Measurements from ENCODE around the gene POU3F2.

Gene POU3F2

DNA sequence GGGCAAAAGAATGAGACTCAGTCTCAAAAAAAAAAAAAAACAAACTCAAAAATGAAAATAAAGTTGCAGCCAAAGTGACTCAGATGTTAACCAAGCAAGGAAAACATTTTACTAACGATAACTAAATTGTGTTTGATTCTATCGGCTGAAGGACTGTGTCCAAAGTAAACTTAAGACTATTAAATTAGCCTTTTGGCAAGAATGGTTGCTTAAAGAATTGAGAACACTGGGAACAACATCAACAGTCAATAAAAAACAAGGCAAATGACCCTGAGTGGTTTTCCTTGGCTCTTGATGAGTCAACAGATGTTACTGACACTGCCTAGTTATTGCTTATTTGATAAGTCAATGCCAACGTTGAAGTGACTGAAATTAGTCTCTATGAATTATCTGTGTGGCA, 36.7 kb downstream of the POU3F2 start:
- H3K27me3 ChIP-seq (ENCODE audit: control insufficient read depth, insufficient read depth, low read length): no peaks in the 10 kb centered on the region
- H3K4me3 ChIP-seq (ENCODE audit: low read length): no peak overlapping the region
- no peaks in the 10 kb centered on the region for H3K36me3 ChIP-seq (ENCODE audit: control insufficient read depth, insufficient read depth, low read length)
- no peaks in the 10 kb centered on the region for H3K4me1 ChIP-seq (ENCODE audit: control insufficient read depth, insufficient read depth, low read length)
- H3K9me3 ChIP-seq (ENCODE audit: control insufficient read depth, low read length): no peaks in the 10 kb centered on the region
- no peak overlapping the region for H3K9ac ChIP-seq (ENCODE audit: low read length)

DNA sequence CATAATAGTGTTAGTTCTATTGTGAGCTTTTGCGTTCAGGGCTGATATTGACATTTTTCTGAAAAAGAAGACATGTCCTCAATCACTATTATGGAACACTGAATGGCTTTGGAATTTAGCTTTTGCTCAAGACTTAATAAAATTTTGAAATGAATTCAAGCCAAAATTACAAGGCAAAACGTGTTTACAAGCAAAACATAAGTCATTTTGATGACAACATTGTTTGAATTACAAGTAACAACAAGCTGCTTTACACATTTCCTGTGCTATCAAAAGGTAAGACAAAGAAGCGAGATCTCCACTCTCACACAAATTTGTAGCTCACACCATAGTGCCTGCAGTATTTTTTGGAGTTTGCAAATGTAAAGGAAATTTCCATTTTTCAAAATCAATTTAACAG, 37.4 kb downstream of the POU3F2 start:
- no peaks in the 10 kb centered on the region for H3K4me1 ChIP-seq (ENCODE audit: control insufficient read depth, insufficient read depth, low read length)
- no peaks in the 10 kb centered on the region for H3K9me3 ChIP-seq (ENCODE audit: control insufficient read depth, low read length)
- H3K9ac ChIP-seq (ENCODE audit: low read length): no peak overlapping the region
- H3K27me3 ChIP-seq (ENCODE audit: control insufficient read depth, insufficient read depth, low read length): no peaks in the 10 kb centered on the region
- H3K4me3 ChIP-seq (ENCODE audit: low read length): no peak overlapping the region
- H3K36me3 ChIP-seq (ENCODE audit: control insufficient read depth, insufficient read depth, low read length): no peaks in the 10 kb centered on the region

DNA sequence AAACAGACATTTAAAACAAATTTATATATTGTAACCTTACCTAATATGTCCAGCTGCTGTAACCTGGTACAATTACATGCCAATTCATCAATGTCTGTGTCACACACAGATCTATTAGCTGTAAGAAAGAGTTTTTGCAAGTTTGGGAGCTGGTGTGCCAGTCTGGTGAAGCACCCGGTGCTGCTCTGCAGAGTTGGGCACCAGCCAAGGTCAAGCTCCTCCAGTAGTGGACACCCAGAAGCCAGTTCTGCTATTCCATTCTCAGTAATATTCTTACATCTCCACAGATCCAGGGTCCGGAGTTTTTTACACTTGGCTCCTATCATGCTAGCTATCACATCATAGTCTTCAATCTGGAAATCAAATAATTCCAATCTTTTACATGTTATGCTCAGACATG, 41.0 kb downstream of the POU3F2 start:
- no peaks in the 10 kb centered on the region for H3K36me3 ChIP-seq (ENCODE audit: control insufficient read depth, insufficient read depth, low read length)
- H3K27me3 ChIP-seq (ENCODE audit: control insufficient read depth, insufficient read depth, low read length): no peaks in the 10 kb centered on the region
- H3K4me1 ChIP-seq (ENCODE audit: control insufficient read depth, insufficient read depth, low read length): no peaks in the 10 kb centered on the region
- no peak overlapping the region for H3K4me3 ChIP-seq (ENCODE audit: low read length)
- H3K9me3 ChIP-seq (ENCODE audit: control insufficient read depth, low read length): no peaks in the 10 kb centered on the region
- no peak overlapping the region for H3K9ac ChIP-seq (ENCODE audit: low read length)

DNA sequence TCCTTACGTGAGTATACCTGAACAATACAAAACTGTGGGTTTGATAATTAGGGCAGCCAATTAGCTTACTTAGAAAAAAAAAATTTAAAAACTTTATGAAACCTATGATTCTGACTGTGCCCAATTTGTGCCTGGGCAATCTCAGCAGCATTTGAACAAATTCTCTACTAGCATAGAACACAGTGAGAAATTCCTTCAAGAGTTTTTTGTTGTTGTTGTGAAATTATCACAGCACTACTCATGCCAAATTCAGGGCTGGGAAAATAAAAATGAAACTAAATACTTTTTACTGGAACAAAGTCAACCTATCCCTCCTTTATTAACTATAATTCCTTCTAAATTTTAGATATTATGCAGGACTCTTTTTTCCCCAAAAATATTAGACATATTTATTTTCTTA, 42.9 kb downstream of the POU3F2 start:
- H3K27me3 ChIP-seq (ENCODE audit: control insufficient read depth, insufficient read depth, low read length): no peaks in the 10 kb centered on the region
- no peaks in the 10 kb centered on the region for H3K36me3 ChIP-seq (ENCODE audit: control insufficient read depth, insufficient read depth, low read length)
- H3K4me3 ChIP-seq (ENCODE audit: low read length): no peak overlapping the region
- H3K4me1 ChIP-seq (ENCODE audit: control insufficient read depth, insufficient read depth, low read length): no peaks in the 10 kb centered on the region
- H3K9ac ChIP-seq (ENCODE audit: low read length): no peak overlapping the region
- no peaks in the 10 kb centered on the region for H3K9me3 ChIP-seq (ENCODE audit: control insufficient read depth, low read length)

DNA sequence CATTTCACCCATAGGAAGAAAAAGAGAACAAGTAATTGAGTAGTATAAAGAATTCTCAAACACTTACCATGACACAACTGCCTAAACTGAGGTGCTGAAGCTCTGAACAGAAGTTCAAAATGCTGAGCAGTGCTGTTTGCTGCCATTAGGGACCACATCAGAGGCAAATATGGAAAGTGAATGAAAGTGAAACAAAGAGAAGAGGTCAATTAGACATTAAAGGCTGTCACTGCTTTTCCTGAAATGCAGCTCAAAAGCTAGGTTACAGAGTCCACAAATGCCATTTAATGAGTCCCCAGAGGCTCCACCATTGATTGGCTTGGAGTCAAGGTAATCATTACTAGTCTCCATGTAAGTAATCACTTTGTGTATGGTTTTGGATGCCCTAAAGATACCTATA, 46.1 kb downstream of the POU3F2 start:
- H3K9me3 ChIP-seq (ENCODE audit: control insufficient read depth, low read length): no peaks in the 10 kb centered on the region
- no peaks in the 10 kb centered on the region for H3K4me1 ChIP-seq (ENCODE audit: control insufficient read depth, insufficient read depth, low read length)
- H3K36me3 ChIP-seq (ENCODE audit: control insufficient read depth, insufficient read depth, low read length): no peaks in the 10 kb centered on the region
- no peaks in the 10 kb centered on the region for H3K27me3 ChIP-seq (ENCODE audit: control insufficient read depth, insufficient read depth, low read length)
- H3K9ac ChIP-seq (ENCODE audit: low read length): no peak overlapping the region
- no peak overlapping the region for H3K4me3 ChIP-seq (ENCODE audit: low read length)

DNA sequence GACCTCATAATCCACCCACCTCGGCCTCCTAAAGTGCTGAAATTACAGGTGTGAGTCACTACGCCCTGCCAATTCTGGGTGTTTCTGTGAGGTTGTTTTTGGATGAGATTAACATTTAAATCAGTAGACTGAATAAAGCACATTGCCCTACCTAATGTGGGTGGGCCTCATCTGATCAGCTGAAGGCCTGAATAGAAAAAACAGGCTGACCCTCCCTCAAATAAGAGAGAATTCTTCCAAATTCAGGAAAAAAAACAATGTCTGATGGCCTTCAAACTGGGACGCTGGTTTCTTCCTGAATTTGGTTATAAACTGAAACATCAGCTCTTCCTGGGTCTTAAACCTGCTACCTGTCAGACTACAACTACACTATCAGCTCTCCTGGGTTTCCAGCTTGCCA, 51.0 kb downstream of the POU3F2 start:
- Histone ChIP-seq H3K36me3 (ENCODE audit: control insufficient read depth, insufficient read depth, low read length) (no peaks in the 10 kb centered on the region), H3K27me3 (ENCODE audit: control insufficient read depth, insufficient read depth, low read length) (no peaks in the 10 kb centered on the region), H3K9ac (ENCODE audit: low read length) (no peak overlapping the region), H3K4me3 (ENCODE audit: low read length) (no peak overlapping the region), H3K9me3 (ENCODE audit: control insufficient read depth, low read length) (no peaks in the 10 kb centered on the region), H3K4me1 (ENCODE audit: control insufficient read depth, insufficient read depth, low read length) (no peaks in the 10 kb centered on the region)

DNA sequence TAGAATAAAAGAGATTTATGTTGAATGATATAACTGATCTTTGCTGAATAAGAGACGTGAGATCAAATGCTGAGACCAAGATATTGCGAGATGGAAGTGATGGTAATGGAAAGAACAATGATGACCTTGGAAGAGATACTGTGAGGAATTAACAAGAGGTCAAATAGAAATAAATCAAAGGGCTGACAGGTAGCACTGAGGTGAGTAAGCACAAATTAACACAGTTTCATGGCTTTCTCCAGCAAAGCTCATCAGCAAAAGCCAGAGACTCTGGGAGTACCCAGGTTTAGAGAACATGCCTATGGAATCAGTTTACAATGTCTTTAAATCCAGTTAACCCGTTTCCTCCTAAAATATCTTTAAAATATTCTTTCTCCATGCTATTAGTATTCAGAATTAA, 53.3 kb downstream of the POU3F2 start:
- H3K9ac ChIP-seq (ENCODE audit: low read length): no peak overlapping the region
- no peaks in the 10 kb centered on the region for H3K36me3 ChIP-seq (ENCODE audit: control insufficient read depth, insufficient read depth, low read length)
- no peaks in the 10 kb centered on the region for H3K4me1 ChIP-seq (ENCODE audit: control insufficient read depth, insufficient read depth, low read length)
- H3K27me3 ChIP-seq (ENCODE audit: control insufficient read depth, insufficient read depth, low read length): no peaks in the 10 kb centered on the region
- no peak overlapping the region for H3K4me3 ChIP-seq (ENCODE audit: low read length)
- no peaks in the 10 kb centered on the region for H3K9me3 ChIP-seq (ENCODE audit: control insufficient read depth, low read length)

Measured in mucosa of stomach (tissue), 1 donor.